Measurements from ENCODE around the gene FER. TPM values are rescaled to one million over a fixed set of nuclear protein-coding genes. Genes with fewer than 3 reads are reported as not detected.

FER gene
- polyA plus RNA-seq, 1 donor from 2014 or later: 8.5 TPM

- H3K79me2 ChIP-seq (replicated peaks; ENCODE audit: insufficient read depth, low read length): no peaks in the 10 kb centered on the region
- no peak overlapping the region for H3K9ac ChIP-seq (ENCODE audit: low read length)
- H3F3A ChIP-seq (ENCODE audit: insufficient read depth, low read length, poor library complexity, severe bottlenecking): no peaks in the 10 kb centered on the region
- H3K9me3 ChIP-seq (ENCODE audit: low read length): no peaks in the 10 kb centered on the region
- H3K9me2 ChIP-seq (ENCODE audit: insufficient read depth, low read length): no peaks in the 10 kb centered on the region
- no peak overlapping the region for H3K27ac ChIP-seq (ENCODE audit: low read length)
- no peaks in the 10 kb centered on the region for H3K36me3 ChIP-seq (ENCODE audit: insufficient read depth, low read length)
- H4K20me1 ChIP-seq (ENCODE audit: insufficient read depth): no peaks in the 10 kb centered on the region
- no peak overlapping the region for H2AFZ ChIP-seq (ENCODE audit: low read depth, low read length)
- TF ChIP-seq TAF1 (IDR thresholded peaks at IDR 0.05; ENCODE audit: low read depth): no peak
- no peak for TF ChIP-seq EZH2 (IDR thresholded peaks at IDR 0.05; ENCODE audit: borderline replicate concordance, insufficient read depth, low read length, poor library complexity, severe bottlenecking)
- no peak for TF ChIP-seq MXI1 (conservative IDR thresholded peaks at IDR 0.05; ENCODE audit: poor library complexity, severe bottlenecking)
- TF ChIP-seq RAD21 (conservative IDR thresholded peaks at IDR 0.05): no peak
- TF ChIP-seq SMC3 (conservative IDR thresholded peaks at IDR 0.05; ENCODE audit: poor library complexity): no peak
- TF ChIP-seq EP300 (conservative IDR thresholded peaks at IDR 0.05; ENCODE audit: poor library complexity, severe bottlenecking): no peak
- no peak overlapping the region for H3K4me2 ChIP-seq (ENCODE audit: low read length)
- no peaks in the 10 kb centered on the region for H3K27me3 ChIP-seq (ENCODE audit: insufficient read depth, low read depth, low read length)
- no peak overlapping the region for H3K4me3 ChIP-seq (ENCODE audit: low read length)
These were observed 35.8 kb upstream of the FER start for GRCh38 chr5:108711898-108712297.

GRCh38 chr5:108715408-108715807 lies 32.3 kb upstream of the FER start:
- Histone ChIP-seq H3K79me2 (replicated peaks; ENCODE audit: insufficient read depth, low read length) (no peaks in the 10 kb centered on the region), H3K36me3 (ENCODE audit: insufficient read depth, low read length) (no peaks in the 10 kb centered on the region), H3K27me3 (ENCODE audit: insufficient read depth, low read depth, low read length) (no peaks in the 10 kb centered on the region), H2AFZ (ENCODE audit: low read depth, low read length) (no peak overlapping the region), H3K4me2 (ENCODE audit: low read length) (no peak overlapping the region), H3K27ac (ENCODE audit: low read length) (no peak overlapping the region), H3K9me3 (ENCODE audit: low read length) (no peaks in the 10 kb centered on the region), H3K9ac (ENCODE audit: low read length) (no peak overlapping the region), H3K4me3 (ENCODE audit: low read length) (no peak overlapping the region), H3F3A (ENCODE audit: insufficient read depth, low read length, poor library complexity, severe bottlenecking) (no peaks in the 10 kb centered on the region), H4K20me1 (ENCODE audit: insufficient read depth) (no peaks in the 10 kb centered on the region), H3K9me2 (ENCODE audit: insufficient read depth, low read length) (no peaks in the 10 kb centered on the region)
- TF ChIP-seq SMC3 (conservative IDR thresholded peaks at IDR 0.05; ENCODE audit: poor library complexity): no peak
- no peak for TF ChIP-seq POLR2AphosphoS5 (IDR thresholded peaks at IDR 0.05)
- TF ChIP-seq TAF1 (IDR thresholded peaks at IDR 0.05; ENCODE audit: low read depth): no peak
- TF ChIP-seq EP300 (conservative IDR thresholded peaks at IDR 0.05; ENCODE audit: poor library complexity, severe bottlenecking): no peak
- no peak for TF ChIP-seq RAD21 (conservative IDR thresholded peaks at IDR 0.05)
- TF ChIP-seq MXI1 (conservative IDR thresholded peaks at IDR 0.05; ENCODE audit: poor library complexity, severe bottlenecking): no peak
- no peak for TF ChIP-seq CTCF (IDR thresholded peaks at IDR 0.05; ENCODE audit: poor library complexity, severe bottlenecking)

- H3K9me3 ChIP-seq (ENCODE audit: low read length): no peaks in the 10 kb centered on the region
- no peaks in the 10 kb centered on the region for H3K79me2 ChIP-seq (replicated peaks; ENCODE audit: insufficient read depth, low read length)
- no peak overlapping the region for H2AFZ ChIP-seq (ENCODE audit: low read depth, low read length)
- no peaks in the 10 kb centered on the region for H3K36me3 ChIP-seq (ENCODE audit: insufficient read depth, low read length)
- no peak overlapping the region for H3K27ac ChIP-seq (ENCODE audit: low read length)
- no peaks in the 10 kb centered on the region for H3F3A ChIP-seq (ENCODE audit: insufficient read depth, low read length, poor library complexity, severe bottlenecking)
- no peak for TF ChIP-seq RAD21 (conservative IDR thresholded peaks at IDR 0.05)
- TF ChIP-seq MXI1 (conservative IDR thresholded peaks at IDR 0.05; ENCODE audit: poor library complexity, severe bottlenecking): no peak
- TF ChIP-seq EP300 (conservative IDR thresholded peaks at IDR 0.05; ENCODE audit: poor library complexity, severe bottlenecking): no peak
- H3K9ac ChIP-seq (ENCODE audit: low read length): no peak overlapping the region
- H3K4me2 ChIP-seq (ENCODE audit: low read length): no peak overlapping the region
- H3K27me3 ChIP-seq (ENCODE audit: insufficient read depth, low read depth, low read length): no peaks in the 10 kb centered on the region
- no peaks in the 10 kb centered on the region for H3K9me2 ChIP-seq (ENCODE audit: insufficient read depth, low read length)
- no peak overlapping the region for H3K4me3 ChIP-seq (ENCODE audit: low read length)
- H4K20me1 ChIP-seq (ENCODE audit: insufficient read depth): no peaks in the 10 kb centered on the region
These were observed 27.3 kb upstream of the FER start for GRCh38 chr5:108720391-108720790.
